Tibial nerve (tissue), 4 donors: ENCODE measurements around the gene PPP1R16B.

ENCODE experiments used
- EP300 ChIP-seq, 2 donors: sonication (generic); formaldehyde crosslinking; IDR thresholded peaks; one replicate each; pipeline ENCODE4 v1.6.1; 2017; ENCODE audit warnings: antibody characterized with exemption in 2 of 2, mild to moderate bottlenecking in 1 of 2
- POLR2A ChIP-seq, 2 donors: fragments of 450-650 bp; IDR thresholded peaks; one replicate each; pipeline ENCODE4 v1.6.1; 2017; ENCODE audit warnings: antibody characterized with exemption in 2 of 2, mild to moderate bottlenecking in 2 of 2, moderate library complexity in 2 of 2
- TF ChIP-seq, protein P1 (sequence below), 5 experiments: fragments of 200-600 bp in 3 of 5; fragments of 450-650 bp in 2 of 5; sonication (generic) in 3 of 5; IDR thresholded peaks; one replicate each; pipeline ENCODE4 v1.5.1; 2016 to 2019; ENCODE audit warnings: antibody characterized with exemption in 5 of 5, mild to moderate bottlenecking in 3 of 5, moderate library complexity in 2 of 5

DNA sequence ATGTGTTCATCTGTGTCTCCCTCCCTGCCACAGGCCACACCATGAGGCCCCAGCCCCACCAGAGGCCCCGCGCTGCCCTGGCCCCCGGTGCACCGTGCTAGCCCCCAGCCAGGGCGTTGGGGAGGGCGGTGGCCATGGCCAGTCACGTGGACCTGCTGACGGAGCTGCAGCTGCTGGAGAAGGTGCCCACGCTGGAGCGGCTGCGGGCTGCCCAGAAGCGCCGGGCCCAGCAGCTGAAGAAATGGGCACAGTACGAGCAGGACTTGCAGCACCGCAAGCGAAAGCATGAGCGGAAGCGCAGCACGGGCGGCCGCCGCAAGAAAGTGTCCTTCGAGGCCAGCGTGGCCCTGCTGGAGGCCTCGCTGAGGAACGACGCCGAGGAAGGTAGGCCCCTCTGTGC lies 30.3 kb downstream of the PPP1R16B start:
- TF ChIP-seq, protein P1, sequence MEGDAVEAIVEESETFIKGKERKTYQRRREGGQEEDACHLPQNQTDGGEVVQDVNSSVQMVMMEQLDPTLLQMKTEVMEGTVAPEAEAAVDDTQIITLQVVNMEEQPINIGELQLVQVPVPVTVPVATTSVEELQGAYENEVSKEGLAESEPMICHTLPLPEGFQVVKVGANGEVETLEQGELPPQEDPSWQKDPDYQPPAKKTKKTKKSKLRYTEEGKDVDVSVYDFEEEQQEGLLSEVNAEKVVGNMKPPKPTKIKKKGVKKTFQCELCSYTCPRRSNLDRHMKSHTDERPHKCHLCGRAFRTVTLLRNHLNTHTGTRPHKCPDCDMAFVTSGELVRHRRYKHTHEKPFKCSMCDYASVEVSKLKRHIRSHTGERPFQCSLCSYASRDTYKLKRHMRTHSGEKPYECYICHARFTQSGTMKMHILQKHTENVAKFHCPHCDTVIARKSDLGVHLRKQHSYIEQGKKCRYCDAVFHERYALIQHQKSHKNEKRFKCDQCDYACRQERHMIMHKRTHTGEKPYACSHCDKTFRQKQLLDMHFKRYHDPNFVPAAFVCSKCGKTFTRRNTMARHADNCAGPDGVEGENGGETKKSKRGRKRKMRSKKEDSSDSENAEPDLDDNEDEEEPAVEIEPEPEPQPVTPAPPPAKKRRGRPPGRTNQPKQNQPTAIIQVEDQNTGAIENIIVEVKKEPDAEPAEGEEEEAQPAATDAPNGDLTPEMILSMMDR (IDR thresholded peaks at IDR 0.05), result no peak
- no peak for TF ChIP-seq POLR2A (IDR thresholded peaks at IDR 0.05)
- no peak for TF ChIP-seq EP300 (IDR thresholded peaks at IDR 0.05)
